GM18519 (cell line): ENCODE measurements around the gene PPIF.

ENCODE experiments used
- ATAC-seq: cut with Tn5 transposase; IDR thresholded peaks from one replicate; pipeline ENCODE4 v1.9.1; 2021; ENCODE audit warnings: mild to moderate bottlenecking, moderate library complexity; ENCODE audit not compliant: unreplicated experiment, low FRiP score

The PPIF gene

GRCh38 chr10:79360499-79361342, 13.5 kb downstream of the PPIF start:
- no peak for ATAC-seq

- no peak for ATAC-seq
Measured at GRCh38 chr10:79361726-79362397, 14.6 kb downstream of the PPIF start.

GRCh38 chr10:79367426-79368189, 20.3 kb downstream of the PPIF start:
- ATAC-seq = no peak

DNA sequence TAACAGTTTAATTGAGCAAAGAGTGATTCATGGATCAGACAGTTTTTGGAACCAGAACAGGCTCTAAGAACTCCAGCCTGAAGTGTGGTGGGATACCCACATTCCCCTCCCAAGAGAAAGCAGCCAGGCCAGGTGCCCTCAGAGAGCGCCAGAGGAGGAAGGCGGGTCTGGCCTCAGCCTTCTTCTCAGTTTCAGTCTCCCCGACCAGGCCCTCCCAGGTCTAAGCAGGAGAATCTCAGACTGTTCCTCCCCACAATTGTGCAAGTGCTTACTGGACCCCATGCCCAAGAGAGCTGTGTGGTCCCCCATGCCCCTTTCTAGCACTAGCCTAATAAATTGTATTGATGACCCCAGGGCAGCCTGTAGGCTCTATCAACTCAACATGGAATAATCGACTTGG, 25.6 kb downstream of the PPIF start:
- no peak for ATAC-seq

DNA sequence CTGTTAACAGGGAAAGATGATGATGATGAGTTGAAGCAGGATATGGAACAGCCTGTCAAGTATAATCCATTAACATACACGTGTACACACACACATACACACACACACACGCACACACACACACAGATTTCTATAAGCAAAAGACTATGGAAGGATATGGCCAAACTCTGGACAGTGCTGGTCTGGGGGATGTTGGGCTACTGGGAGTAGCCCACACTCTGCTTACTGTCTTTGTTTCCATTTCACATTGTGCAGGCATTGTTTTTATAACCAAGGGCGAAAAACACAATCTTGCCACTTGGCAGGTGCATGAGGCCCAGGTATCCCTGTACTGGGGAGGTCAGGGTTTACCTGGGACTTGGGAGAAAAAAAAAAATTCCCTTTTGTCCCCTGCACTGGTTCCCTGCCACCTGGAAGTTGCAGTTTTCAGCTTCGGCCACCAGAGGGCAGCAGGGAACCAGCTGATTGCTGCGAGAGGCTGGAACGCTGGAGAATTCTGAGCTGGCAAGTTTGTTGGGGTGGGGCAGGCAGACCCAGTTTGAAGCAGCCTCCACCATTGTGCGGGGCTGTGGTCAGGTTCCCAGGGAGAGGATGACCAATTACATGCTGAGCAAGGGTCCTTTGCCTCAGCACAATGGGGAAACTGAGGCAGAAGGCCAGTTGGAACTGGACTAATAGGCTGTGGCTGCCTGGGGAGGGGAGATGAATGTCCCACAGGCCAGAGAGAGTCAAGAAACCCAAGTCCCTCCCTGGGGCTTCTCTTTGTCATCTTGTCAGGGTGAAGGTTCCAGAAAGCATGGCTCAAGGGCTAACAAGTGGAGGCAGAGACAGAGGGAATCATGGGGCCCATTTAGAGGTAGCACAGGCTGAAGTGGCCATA, 27.3 kb downstream of the PPIF start:
- no peak for ATAC-seq

- no peak for ATAC-seq
Measured at GRCh38 chr10:79375321-79376077, 28.2 kb downstream of the PPIF start.

- ATAC-seq = no peak
Measured at GRCh38 chr10:79376078-79376628, 28.9 kb downstream of the PPIF start.

- no peak for ATAC-seq
Measured at GRCh38 chr10:79376751-79377556, 29.7 kb downstream of the PPIF start.

DNA sequence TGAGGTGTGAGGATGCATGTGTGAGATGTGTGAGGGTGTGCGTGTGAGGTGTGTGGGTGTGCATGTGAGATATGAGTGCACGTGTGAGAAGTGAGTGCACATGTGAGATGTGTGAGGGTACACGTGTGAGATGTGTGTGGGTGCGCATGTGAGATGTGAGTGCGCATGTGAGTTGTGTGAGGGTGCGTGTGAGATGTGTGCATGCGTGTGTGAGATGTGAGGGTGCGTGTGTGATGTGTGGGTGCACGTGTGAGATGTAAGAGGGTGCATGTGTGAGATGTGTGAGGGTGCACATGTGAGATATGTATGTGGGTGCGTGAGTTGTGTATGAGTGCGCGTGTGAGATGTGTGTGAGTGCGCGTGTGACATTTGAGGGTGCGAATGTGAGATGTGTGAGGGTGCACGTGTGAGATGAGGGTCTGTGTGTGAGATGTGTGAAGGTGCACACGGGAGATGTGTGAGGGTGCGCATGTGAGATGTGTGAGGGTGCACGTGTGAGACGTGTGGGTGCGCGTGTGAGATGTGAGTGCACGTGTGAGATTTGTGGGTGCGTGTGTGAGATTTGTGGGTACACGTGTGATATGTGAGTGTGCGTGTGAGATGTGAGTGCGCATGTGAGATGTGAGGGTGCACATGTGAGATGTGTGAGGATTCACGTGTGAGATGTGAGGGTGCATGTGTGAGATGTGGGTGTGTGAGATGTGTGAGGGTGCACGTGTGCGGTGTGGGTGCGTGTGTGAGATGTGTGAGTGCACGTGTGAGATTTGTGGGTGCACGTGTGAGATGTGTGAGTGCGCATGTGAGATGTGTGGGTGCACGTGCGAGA, 30.5 kb downstream of the PPIF start:
- no peak for ATAC-seq

DNA sequence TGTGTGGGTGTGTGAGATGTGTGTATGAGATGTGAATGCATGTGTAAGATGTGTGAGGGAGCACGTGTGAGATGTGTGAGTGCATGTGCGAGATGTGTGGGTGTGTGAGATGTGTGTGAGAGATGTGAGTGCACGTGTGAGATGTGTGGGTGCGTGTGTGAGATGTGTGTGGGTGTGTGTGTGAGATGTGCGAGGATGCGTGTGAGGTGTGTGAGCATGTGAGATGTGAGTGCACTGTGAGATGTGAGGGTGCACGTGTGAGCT, 31.0 kb downstream of the PPIF start:
- no peak for ATAC-seq

- ATAC-seq = no peak
Measured at GRCh38 chr10:79378647-79379511, 31.6 kb downstream of the PPIF start.

DNA sequence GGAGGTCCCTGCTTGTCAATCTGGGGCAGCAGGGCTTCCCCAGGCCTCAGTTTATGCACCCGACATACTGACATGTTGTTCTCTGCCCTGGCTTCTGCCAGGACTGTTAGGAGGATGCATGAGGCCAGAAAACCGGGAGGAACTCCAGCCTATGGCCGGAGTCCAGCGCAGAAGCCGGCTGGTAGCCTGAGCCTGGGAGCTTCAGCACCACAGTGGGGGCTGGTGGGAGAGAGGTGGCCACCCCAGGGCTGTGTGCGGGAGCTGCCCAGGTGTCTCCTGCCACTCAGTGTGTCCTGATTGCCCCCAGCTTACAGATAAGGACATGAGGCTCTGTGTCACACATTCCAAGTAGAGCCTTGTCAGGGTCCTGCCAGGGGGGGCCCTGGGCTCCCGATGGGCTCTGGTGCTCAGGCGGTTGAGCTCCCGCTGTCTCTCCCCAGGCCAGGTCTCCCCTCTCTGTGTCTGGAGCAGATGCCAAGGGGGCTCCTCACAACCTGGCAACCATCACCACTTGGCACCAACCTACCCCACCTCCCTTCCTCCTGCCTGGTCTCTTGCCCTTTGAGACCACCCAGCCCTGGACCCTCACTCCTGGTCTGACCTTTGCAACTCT, 32.3 kb downstream of the PPIF start:
- ATAC-seq = no peak

GRCh38 chr10:79380125-79380945, 33.1 kb downstream of the PPIF start:
- ATAC-seq = no peak

DNA sequence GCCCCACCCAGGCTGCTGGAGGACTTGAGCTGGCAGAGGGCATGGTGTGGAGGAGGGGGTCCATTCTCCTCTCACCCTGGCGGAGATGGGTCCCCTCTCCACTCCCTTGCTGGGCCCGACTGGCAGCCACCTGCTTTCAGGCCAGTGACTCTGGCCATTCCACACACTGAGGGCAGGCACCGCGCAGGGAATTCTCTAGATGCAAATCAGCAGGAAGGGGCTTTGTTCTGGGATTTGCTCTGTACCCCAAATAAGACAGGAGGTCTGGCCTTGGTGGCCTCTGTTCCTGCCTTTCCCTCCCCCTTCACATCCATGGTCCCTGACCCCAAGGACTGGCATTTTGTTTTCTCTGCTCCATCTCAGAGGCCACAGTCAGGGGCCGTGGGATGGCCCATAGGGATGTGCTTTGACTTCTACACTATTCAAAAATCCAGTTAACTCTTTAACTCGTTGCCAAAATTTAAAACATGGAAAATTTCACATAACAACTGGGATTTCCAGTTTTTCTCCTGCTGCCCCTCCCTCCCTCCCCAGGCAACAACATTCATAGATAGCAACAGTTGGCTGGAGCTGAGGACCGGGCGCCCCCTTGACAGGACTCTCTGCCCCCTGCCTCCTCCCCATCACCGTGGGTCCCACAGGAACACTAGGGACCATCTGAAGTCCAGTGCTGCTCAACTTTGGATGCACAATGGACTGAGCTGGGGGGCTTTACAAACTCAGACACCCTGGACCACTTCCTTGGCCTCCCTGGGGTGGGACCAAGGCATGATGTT, 33.9 kb downstream of the PPIF start:
- no peak for ATAC-seq

- ATAC-seq = no peak
Measured at GRCh38 chr10:79381804-79382221, 34.5 kb downstream of the PPIF start.
